Thoracic aorta (tissue), 2 donors: ENCODE results near the gene MRM2. TPM values are rescaled to one million over a fixed set of nuclear protein-coding genes. Genes with fewer than 3 reads are reported as not detected.

ENCODE experiments used
- ATAC-seq: fragments of 150-250 bp; one replicate; pipeline ENCODE4 v1.8.0; 2017; ENCODE audit warnings: low read depth; ENCODE audit not compliant: insufficient number of reproducible peaks, low FRiP score
- DNase-seq: peaks from one replicate; pipeline ENCODE4 v3.0.0-alpha.2; 2020; ENCODE audit warnings: low spot score
- H3K27ac ChIP-seq, 2 donors: fragments of 200-600 bp; sonication (generic); 1 replicate in 1 of 2; 2 replicates in 1 of 2; pipeline ENCODE4 v1.5.1; 2016; ENCODE audit warnings: mild to moderate bottlenecking in 2 of 2, moderate library complexity in 2 of 2
- H3K27me3 ChIP-seq: fragments of 200-600 bp; sonication (generic); replicated peaks from 2 replicates; pipeline ENCODE4 v1.6.0; 2016; ENCODE audit warnings: mild to moderate bottlenecking; ENCODE audit not compliant: insufficient read depth
- H3K36me3 ChIP-seq: fragments of 200-600 bp; sonication (generic); one replicate; pipeline ENCODE4 v1.5.1; 2016
- H3K4me1 ChIP-seq, 2 donors: fragments of 200-600 bp; sonication (generic); 1 replicate in 1 of 2; 2 replicates in 1 of 2; pipeline versions ENCODE4 v1.5.1 to v1.6.0; 2016; ENCODE audit warnings: low read depth in 2 of 2, mild to moderate bottlenecking in 1 of 2; ENCODE audit not compliant: control insufficient read depth in 1 of 2
- H3K4me3 ChIP-seq: fragments of 200-600 bp; sonication (generic); 2 replicates; pipeline ENCODE4 v1.5.1; 2016; ENCODE audit warnings: mild to moderate bottlenecking
- H3K9me3 ChIP-seq: fragments of 200-600 bp; sonication (generic); 2 replicates; pipeline ENCODE4 v1.5.1; 2016
- CTCF ChIP-seq: fragments of 200-600 bp; sonication (generic); IDR thresholded peaks from one replicate; pipeline ENCODE4 v1.5.1; 2019; ENCODE audit warnings: antibody characterized with exemption
- total RNA-seq, 2 donors: library from RNA; depleted of rRNA; stranded (reverse); fragments of >200 nt; gene quantifications; one replicate each; pipeline versions ENCODE4 v1.1.0 to v1.2.3, GENCODE V29; 2016

The MRM2 gene
- total RNA-seq, 2 donors from 2014 or later = 12.5 to 16.6 TPM

- DNase-seq = no peak
- Histone ChIP-seq H3K4me1 (peaks cover 15 to 36% of the 10 kb centered on the region in 2 donors), H3K27ac (peak overlapping the region in 1 of 2 donors; percentile 32), H3K27me3 (no peaks in the 10 kb centered on the region), H3K4me3 (peak overlapping the region; percentile 96), H3K36me3 (peaks cover 13% of the 10 kb centered on the region), H3K9me3 (no peaks in the 10 kb centered on the region)
- peak; percentile 21 for ATAC-seq
- no peak for TF ChIP-seq CTCF
Measured at GRCh38 chr7:2231992-2232765, 9.8 kb downstream of the MRM2 start.

- DNase-seq (no peak), ATAC-seq (no peak)
- H3K36me3 ChIP-seq = peaks cover 16% of the 10 kb centered on the region
- no peak overlapping the region for H3K27ac ChIP-seq
- peaks cover 15 to 36% of the 10 kb centered on the region in 2 donors for H3K4me1 ChIP-seq
- TF ChIP-seq CTCF = no peak
- H3K27me3 ChIP-seq = no peaks in the 10 kb centered on the region
- H3K4me3 ChIP-seq = no peak overlapping the region
- H3K9me3 ChIP-seq = no peaks in the 10 kb centered on the region
Measured at GRCh38 chr7:2230882-2231281, 11.1 kb downstream of the MRM2 start.

DNA sequence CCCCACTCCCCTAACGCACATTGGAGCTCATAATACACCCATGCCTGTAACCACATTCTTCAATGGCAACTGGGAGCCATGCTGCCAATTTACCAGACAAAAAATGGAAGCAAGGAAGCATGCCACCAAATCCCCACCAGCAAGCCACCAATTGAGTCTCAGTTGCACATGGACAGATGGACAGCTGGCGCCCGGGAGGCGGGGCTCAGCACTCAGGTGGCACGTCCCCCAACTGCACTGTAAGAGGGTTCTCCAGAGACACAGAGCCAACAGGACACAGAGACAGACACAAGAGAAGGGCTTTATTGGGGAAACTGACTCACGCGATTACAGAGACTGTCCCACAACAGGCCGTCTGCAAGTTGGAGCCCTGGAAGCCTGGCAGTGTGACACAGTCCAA is 11.8 kb downstream of the MRM2 start:
- ATAC-seq = no peak
- H3K36me3 ChIP-seq = peaks cover 16% of the 10 kb centered on the region
- DNase-seq = no peak
- H3K9me3 ChIP-seq = no peaks in the 10 kb centered on the region
- peaks cover 15 to 36% of the 10 kb centered on the region in 2 donors for H3K4me1 ChIP-seq
- H3K4me3 ChIP-seq = no peak overlapping the region
- no peak for TF ChIP-seq CTCF
- no peak overlapping the region for H3K27ac ChIP-seq
- no peaks in the 10 kb centered on the region for H3K27me3 ChIP-seq

DNA sequence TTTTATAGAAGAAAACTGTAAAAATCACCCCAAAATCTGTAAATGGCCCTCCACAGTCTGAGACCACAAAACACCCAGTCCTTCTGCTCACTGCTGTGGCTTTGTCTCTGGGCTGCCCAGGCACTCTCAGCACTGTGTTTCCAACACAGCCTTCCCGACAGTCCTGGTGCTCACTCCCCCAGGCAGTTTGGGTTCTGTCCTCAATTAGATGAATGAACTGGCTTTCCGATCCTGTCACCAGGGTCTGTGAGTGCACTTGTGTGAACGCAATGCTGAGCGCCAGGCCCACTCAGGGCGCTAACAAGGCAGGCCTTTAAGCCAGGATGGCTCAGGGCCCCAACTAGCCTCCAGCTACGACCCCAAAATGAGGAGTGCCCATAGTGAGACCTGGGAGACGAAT is 12.5 kb downstream of the MRM2 start:
- H3K36me3 ChIP-seq = peaks cover 17% of the 10 kb centered on the region
- no peak for TF ChIP-seq CTCF
- DNase-seq (no peak), ATAC-seq (no peak)
- no peaks in the 10 kb centered on the region for H3K9me3 ChIP-seq
- H3K27ac ChIP-seq = no peak overlapping the region
- H3K27me3 ChIP-seq = no peaks in the 10 kb centered on the region
- no peak overlapping the region for H3K4me3 ChIP-seq
- peaks cover 15 to 36% of the 10 kb centered on the region in 2 donors for H3K4me1 ChIP-seq

DNA sequence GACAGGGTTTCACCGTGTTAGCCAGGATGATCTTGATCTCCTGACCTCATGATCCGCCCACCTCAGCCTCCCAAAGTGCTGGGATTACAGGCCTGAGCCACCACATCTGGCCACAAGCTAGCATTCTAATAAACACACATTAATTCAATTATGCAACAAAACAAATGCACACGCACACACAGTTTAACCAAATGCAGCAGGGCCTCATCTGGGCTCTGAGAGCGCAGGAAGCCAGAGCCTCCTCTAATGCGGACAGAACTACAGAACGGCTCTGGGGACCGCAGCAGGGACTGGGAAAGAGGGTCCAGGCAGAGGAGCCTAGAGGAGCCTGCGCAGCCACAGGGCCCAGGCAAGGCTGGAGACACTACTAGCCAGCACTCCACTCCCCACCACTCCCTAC is 13.1 kb downstream of the MRM2 start:
- Histone ChIP-seq H3K27ac (no peak overlapping the region), H3K4me3 (no peak overlapping the region), H3K27me3 (no peaks in the 10 kb centered on the region), H3K36me3 (peaks cover 18% of the 10 kb centered on the region), H3K4me1 (peaks cover 15 to 35% of the 10 kb centered on the region in 2 donors), H3K9me3 (no peaks in the 10 kb centered on the region)
- TF ChIP-seq CTCF = no peak
- DNase-seq (no peak), ATAC-seq (no peak)
